Measurements from ENCODE around the gene CHMP6. TPM values are rescaled to one million over a fixed set of nuclear protein-coding genes. Genes with fewer than 3 reads are reported as not detected.

Gene CHMP6
- polyA plus RNA-seq, 1 donor from 2014 or later, result 35.1 TPM

DNA sequence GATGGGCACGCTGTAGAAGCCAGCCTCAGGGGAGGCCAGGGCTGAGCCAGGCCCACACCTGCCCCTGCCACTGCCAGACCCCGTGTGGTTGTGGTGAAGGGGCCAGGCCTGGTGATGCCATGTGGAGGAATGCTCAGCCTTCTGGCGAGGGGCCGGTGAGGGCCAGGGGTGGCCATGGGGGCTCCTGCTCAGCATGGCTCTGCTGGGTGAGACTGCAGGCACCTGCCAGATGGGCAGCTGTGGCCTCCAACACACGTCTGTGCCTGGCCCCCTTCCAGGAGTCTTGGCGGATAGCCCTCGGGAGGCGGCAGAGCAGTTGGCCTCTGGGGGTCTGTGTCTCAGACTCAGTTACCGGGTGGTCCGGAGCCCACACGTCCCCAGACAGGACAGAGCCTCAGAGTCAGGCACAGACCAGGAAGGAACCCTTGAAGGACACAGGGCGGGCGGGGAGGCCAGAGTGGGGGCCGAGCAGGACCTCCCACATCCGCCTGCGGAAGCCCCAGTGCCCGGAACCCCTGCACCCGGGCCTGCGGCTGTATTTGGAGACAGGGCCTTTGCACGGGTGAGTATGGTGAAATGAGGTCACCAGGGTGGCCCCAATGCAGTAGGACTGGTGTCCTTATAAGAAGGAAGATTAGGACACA, 22.5 kb upstream of the CHMP6 start:
- Histone ChIP-seq H4K20me1 (ENCODE audit: insufficient read depth) (no peaks in the 10 kb centered on the region), H3K9me3 (ENCODE audit: low read length) (no peaks in the 10 kb centered on the region), H3K36me3 (ENCODE audit: insufficient read depth, low read length) (no peaks in the 10 kb centered on the region), H3K27me3 (ENCODE audit: insufficient read depth, low read depth, low read length) (no peaks in the 10 kb centered on the region), H3F3A (ENCODE audit: insufficient read depth, low read length, poor library complexity, severe bottlenecking) (no peaks in the 10 kb centered on the region), H3K9ac (ENCODE audit: low read length) (no peak overlapping the region), H3K4me2 (ENCODE audit: low read length) (no peak overlapping the region), H3K27ac (ENCODE audit: low read length) (no peak overlapping the region), H3K79me2 (replicated peaks; ENCODE audit: insufficient read depth, low read length) (no peaks in the 10 kb centered on the region), H2AFZ (ENCODE audit: low read depth, low read length) (no peak overlapping the region), H3K9me2 (ENCODE audit: insufficient read depth, low read length) (no peaks in the 10 kb centered on the region), H3K4me3 (ENCODE audit: low read length) (no peak overlapping the region)
- TF ChIP-seq, protein P1, sequence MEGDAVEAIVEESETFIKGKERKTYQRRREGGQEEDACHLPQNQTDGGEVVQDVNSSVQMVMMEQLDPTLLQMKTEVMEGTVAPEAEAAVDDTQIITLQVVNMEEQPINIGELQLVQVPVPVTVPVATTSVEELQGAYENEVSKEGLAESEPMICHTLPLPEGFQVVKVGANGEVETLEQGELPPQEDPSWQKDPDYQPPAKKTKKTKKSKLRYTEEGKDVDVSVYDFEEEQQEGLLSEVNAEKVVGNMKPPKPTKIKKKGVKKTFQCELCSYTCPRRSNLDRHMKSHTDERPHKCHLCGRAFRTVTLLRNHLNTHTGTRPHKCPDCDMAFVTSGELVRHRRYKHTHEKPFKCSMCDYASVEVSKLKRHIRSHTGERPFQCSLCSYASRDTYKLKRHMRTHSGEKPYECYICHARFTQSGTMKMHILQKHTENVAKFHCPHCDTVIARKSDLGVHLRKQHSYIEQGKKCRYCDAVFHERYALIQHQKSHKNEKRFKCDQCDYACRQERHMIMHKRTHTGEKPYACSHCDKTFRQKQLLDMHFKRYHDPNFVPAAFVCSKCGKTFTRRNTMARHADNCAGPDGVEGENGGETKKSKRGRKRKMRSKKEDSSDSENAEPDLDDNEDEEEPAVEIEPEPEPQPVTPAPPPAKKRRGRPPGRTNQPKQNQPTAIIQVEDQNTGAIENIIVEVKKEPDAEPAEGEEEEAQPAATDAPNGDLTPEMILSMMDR (IDR thresholded peaks at IDR 0.05; ENCODE audit: poor library complexity, severe bottlenecking), result no peak
- TF ChIP-seq MXI1 (conservative IDR thresholded peaks at IDR 0.05; ENCODE audit: poor library complexity, severe bottlenecking) (no peak), REST (IDR thresholded peaks at IDR 0.05; ENCODE audit: borderline replicate concordance) (no peak), POLR2AphosphoS5 (IDR thresholded peaks at IDR 0.05) (no peak), SMC3 (conservative IDR thresholded peaks at IDR 0.05; ENCODE audit: poor library complexity) (no peak), RAD21 (conservative IDR thresholded peaks at IDR 0.05) (no peak), EZH2 (IDR thresholded peaks at IDR 0.05; ENCODE audit: borderline replicate concordance, insufficient read depth, low read length, poor library complexity, severe bottlenecking) (no peak), EP300 (conservative IDR thresholded peaks at IDR 0.05; ENCODE audit: poor library complexity, severe bottlenecking) (no peak), TAF1 (IDR thresholded peaks at IDR 0.05; ENCODE audit: low read depth) (no peak)

- Histone ChIP-seq H3K4me3 (ENCODE audit: low read length) (no peak overlapping the region), H3K9me3 (ENCODE audit: low read length) (no peaks in the 10 kb centered on the region), H3F3A (ENCODE audit: insufficient read depth, low read length, poor library complexity, severe bottlenecking) (no peaks in the 10 kb centered on the region), H3K4me2 (ENCODE audit: low read length) (no peak overlapping the region), H3K27ac (ENCODE audit: low read length) (no peak overlapping the region), H2AFZ (ENCODE audit: low read depth, low read length) (no peak overlapping the region), H3K27me3 (ENCODE audit: insufficient read depth, low read depth, low read length) (no peaks in the 10 kb centered on the region), H4K20me1 (ENCODE audit: insufficient read depth) (no peaks in the 10 kb centered on the region), H3K9ac (ENCODE audit: low read length) (no peak overlapping the region), H3K9me2 (ENCODE audit: insufficient read depth, low read length) (no peaks in the 10 kb centered on the region), H3K36me3 (ENCODE audit: insufficient read depth, low read length) (no peaks in the 10 kb centered on the region), H3K79me2 (replicated peaks; ENCODE audit: insufficient read depth, low read length) (no peaks in the 10 kb centered on the region)
- TF ChIP-seq TAF1 (IDR thresholded peaks at IDR 0.05; ENCODE audit: low read depth), result no peak
- TF ChIP-seq, protein P1 (IDR thresholded peaks at IDR 0.05; ENCODE audit: poor library complexity, severe bottlenecking), result no peak
- TF ChIP-seq MXI1 (conservative IDR thresholded peaks at IDR 0.05; ENCODE audit: poor library complexity, severe bottlenecking), result no peak
- TF ChIP-seq SMC3 (conservative IDR thresholded peaks at IDR 0.05; ENCODE audit: poor library complexity), result no peak
- no peak for TF ChIP-seq EP300 (conservative IDR thresholded peaks at IDR 0.05; ENCODE audit: poor library complexity, severe bottlenecking)
- no peak for TF ChIP-seq EZH2 (IDR thresholded peaks at IDR 0.05; ENCODE audit: borderline replicate concordance, insufficient read depth, low read length, poor library complexity, severe bottlenecking)
- TF ChIP-seq RAD21 (conservative IDR thresholded peaks at IDR 0.05), result no peak
- TF ChIP-seq POLR2AphosphoS5 (IDR thresholded peaks at IDR 0.05), result no peak
- TF ChIP-seq REST (IDR thresholded peaks at IDR 0.05; ENCODE audit: borderline replicate concordance), result no peak
Measured at GRCh38 chr17:80969674-80970043, 22.0 kb upstream of the CHMP6 start.

Data from neural cell (in vitro differentiated cells).